Effector memory CD4-positive, alpha-beta T cell (primary cell): ENCODE data around the gene KDM2B.

ENCODE experiments used
- DNase-seq, 3 donors: peaks; one replicate each; pipeline ENCODE4 v3.0.0-alpha.2; 2020
- H3K27ac ChIP-seq: 2 replicates; pipeline ENCODE4 v1.7.0; 2013; ENCODE audit warnings: mild to moderate bottlenecking, low read length, moderate library complexity; ENCODE audit not compliant: insufficient read depth, poor library complexity, severe bottlenecking
- H3K27me3 ChIP-seq: replicated peaks from 2 replicates; pipeline ENCODE4 v1.7.0; 2013; ENCODE audit warnings: mild to moderate bottlenecking, low read length; ENCODE audit not compliant: insufficient read depth, control insufficient read depth, poor library complexity, severe bottlenecking
- H3K36me3 ChIP-seq: 2 replicates; pipeline ENCODE4 v1.7.0; 2013; ENCODE audit warnings: mild to moderate bottlenecking, low read length, moderate library complexity; ENCODE audit not compliant: control insufficient read depth, insufficient read depth
- H3K4me1 ChIP-seq: 2 replicates; pipeline ENCODE4 v1.7.0; 2013; ENCODE audit warnings: low read length, mild to moderate bottlenecking; ENCODE audit not compliant: control insufficient read depth, insufficient read depth, poor library complexity, severe bottlenecking
- H3K4me3 ChIP-seq: 2 replicates; pipeline ENCODE4 v1.7.0; 2013; ENCODE audit warnings: low read length, low read depth, mild to moderate bottlenecking; ENCODE audit not compliant: insufficient read depth, poor library complexity, severe bottlenecking
- H3K9me3 ChIP-seq: 2 replicates; pipeline ENCODE4 v1.7.0; 2013; ENCODE audit warnings: mild to moderate bottlenecking, low read length, moderate library complexity; ENCODE audit not compliant: control insufficient read depth

The KDM2B gene

GRCh38 chr12:121562488-121562887, 18.3 kb downstream of the KDM2B start:
- H3K4me1 ChIP-seq: no peaks in the 10 kb centered on the region
- DNase-seq: no peak
- H3K36me3 ChIP-seq: peaks cover 3% of the 10 kb centered on the region
- H3K4me3 ChIP-seq: no peak overlapping the region
- no peaks in the 10 kb centered on the region for H3K27me3 ChIP-seq
- no peak overlapping the region for H3K27ac ChIP-seq
- H3K9me3 ChIP-seq: no peaks in the 10 kb centered on the region

GRCh38 chr12:121561009-121561395, 19.8 kb downstream of the KDM2B start:
- Histone ChIP-seq H3K4me3 (no peak overlapping the region), H3K27me3 (no peaks in the 10 kb centered on the region), H3K9me3 (no peaks in the 10 kb centered on the region), H3K36me3 (peaks cover 3% of the 10 kb centered on the region), H3K27ac (no peak overlapping the region), H3K4me1 (no peaks in the 10 kb centered on the region)
- no peak for DNase-seq

DNA sequence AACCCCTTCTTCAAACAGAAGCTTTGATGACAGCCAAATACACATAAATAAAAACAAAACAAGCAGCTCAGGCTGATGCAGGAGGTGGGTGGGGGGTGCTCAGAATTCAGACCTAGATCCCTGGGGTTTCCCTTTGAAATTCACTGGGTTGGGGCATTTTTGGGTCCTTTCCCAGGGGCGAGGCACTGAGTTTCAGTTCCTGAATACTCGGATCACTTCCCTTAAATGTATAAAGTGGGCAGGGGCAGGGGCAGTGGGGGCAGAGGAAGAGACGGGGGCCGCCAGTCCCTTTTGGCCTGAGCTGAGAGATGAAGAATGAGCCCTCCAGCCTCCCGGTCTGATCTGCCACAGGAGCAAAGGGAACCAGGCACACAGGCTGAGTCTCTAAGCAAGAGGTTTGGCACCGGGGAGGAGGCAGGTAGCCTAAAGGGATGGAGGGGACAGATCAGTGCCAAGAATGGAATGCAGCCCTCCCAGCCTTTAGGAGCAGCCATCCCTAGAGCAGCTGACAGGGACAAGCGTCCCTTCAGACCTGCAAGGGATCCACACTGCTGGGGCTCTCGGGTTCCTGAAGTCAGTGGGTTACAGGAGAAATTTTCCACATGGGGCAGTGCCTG, 20.3 kb downstream of the KDM2B start:
- H3K4me1 ChIP-seq: no peaks in the 10 kb centered on the region
- no peak overlapping the region for H3K27ac ChIP-seq
- no peak overlapping the region for H3K4me3 ChIP-seq
- H3K9me3 ChIP-seq: no peaks in the 10 kb centered on the region
- peaks cover 3% of the 10 kb centered on the region for H3K36me3 ChIP-seq
- no peak for DNase-seq
- no peaks in the 10 kb centered on the region for H3K27me3 ChIP-seq

GRCh38 chr12:121558956-121559355, 21.9 kb downstream of the KDM2B start:
- Histone ChIP-seq H3K9me3 (no peaks in the 10 kb centered on the region), H3K27me3 (no peaks in the 10 kb centered on the region), H3K27ac (no peak overlapping the region), H3K36me3 (peaks cover 3% of the 10 kb centered on the region), H3K4me1 (no peaks in the 10 kb centered on the region), H3K4me3 (no peak overlapping the region)
- DNase-seq: no peak

- Histone ChIP-seq H3K36me3 (peaks cover 16% of the 10 kb centered on the region), H3K4me1 (no peaks in the 10 kb centered on the region), H3K27me3 (no peaks in the 10 kb centered on the region), H3K27ac (no peak overlapping the region), H3K9me3 (no peaks in the 10 kb centered on the region), H3K4me3 (no peak overlapping the region)
- no peak for DNase-seq
These were observed 29.7 kb downstream of the KDM2B start for GRCh38 chr12:121550974-121551634.

- no peak for DNase-seq
- peaks cover 16% of the 10 kb centered on the region for H3K36me3 ChIP-seq
- H3K4me3 ChIP-seq: no peak overlapping the region
- H3K9me3 ChIP-seq: no peaks in the 10 kb centered on the region
- no peak overlapping the region for H3K27ac ChIP-seq
- no peaks in the 10 kb centered on the region for H3K4me1 ChIP-seq
- no peaks in the 10 kb centered on the region for H3K27me3 ChIP-seq
These were observed 31.7 kb downstream of the KDM2B start for GRCh38 chr12:121549075-121549474.

- Histone ChIP-seq H3K9me3 (no peaks in the 10 kb centered on the region), H3K27ac (no peak overlapping the region), H3K4me3 (no peak overlapping the region), H3K4me1 (no peaks in the 10 kb centered on the region), H3K36me3 (peaks cover 16% of the 10 kb centered on the region), H3K27me3 (no peaks in the 10 kb centered on the region)
- DNase-seq: no peak
These were observed 35.3 kb downstream of the KDM2B start for GRCh38 chr12:121545480-121545879.

DNA sequence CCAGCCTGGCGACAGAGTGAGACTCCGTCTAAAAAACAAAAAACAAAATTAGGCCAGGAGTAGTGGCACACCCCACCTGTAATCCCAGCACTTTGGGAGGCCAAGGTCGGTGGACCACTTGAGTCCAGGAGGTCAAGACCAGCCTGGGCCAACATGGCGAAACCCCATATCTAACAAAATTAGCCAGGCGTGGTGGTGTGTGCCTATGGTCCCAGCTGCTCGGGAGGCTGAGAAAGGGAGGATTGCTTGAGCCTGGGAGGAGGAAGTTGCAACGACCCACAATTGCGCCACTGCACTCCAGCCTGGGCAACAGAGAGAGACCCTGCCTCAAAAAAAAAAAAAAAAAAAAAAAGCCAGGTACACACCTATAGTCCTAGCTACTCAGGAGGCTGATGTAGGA, 37.0 kb downstream of the KDM2B start:
- DNase-seq: no peak
- H3K27me3 ChIP-seq: no peaks in the 10 kb centered on the region
- H3K4me3 ChIP-seq: no peak overlapping the region
- H3K9me3 ChIP-seq: no peaks in the 10 kb centered on the region
- H3K27ac ChIP-seq: no peak overlapping the region
- H3K4me1 ChIP-seq: no peaks in the 10 kb centered on the region
- H3K36me3 ChIP-seq: peaks cover 9% of the 10 kb centered on the region

- Histone ChIP-seq H3K9me3 (no peaks in the 10 kb centered on the region), H3K27ac (no peak overlapping the region), H3K4me1 (peaks cover 31% of the 10 kb centered on the region), H3K4me3 (no peak overlapping the region), H3K27me3 (no peaks in the 10 kb centered on the region), H3K36me3 (no peaks in the 10 kb centered on the region)
- no peak for DNase-seq
These were observed 40.9 kb downstream of the KDM2B start for GRCh38 chr12:121539908-121540307.

DNA sequence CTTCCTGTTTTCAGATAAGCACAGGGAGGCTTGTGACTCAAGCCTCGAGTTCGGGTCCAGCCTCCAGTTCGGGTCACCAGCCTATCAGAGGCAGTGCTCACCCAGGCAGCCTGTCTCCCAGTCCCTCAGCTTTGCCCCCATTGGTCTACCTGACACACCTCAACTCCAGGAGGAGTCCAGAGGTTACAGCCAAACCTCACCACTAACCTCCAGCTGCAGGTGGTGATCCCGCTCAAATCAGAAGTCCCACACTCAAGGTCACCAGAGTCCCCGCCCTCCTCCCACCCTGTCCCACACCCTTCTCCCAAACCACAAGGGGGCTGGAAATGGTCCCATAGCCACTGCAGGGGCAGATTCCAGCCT, 42.1 kb downstream of the KDM2B start:
- no peak overlapping the region for H3K4me3 ChIP-seq
- peaks cover 34% of the 10 kb centered on the region for H3K4me1 ChIP-seq
- peaks cover under 1% of the 10 kb centered on the region for H3K36me3 ChIP-seq
- H3K27me3 ChIP-seq: no peaks in the 10 kb centered on the region
- H3K9me3 ChIP-seq: no peaks in the 10 kb centered on the region
- H3K27ac ChIP-seq: no peak overlapping the region
- no peak for DNase-seq
